ENCODE data around the gene PRRG2.

DNA sequence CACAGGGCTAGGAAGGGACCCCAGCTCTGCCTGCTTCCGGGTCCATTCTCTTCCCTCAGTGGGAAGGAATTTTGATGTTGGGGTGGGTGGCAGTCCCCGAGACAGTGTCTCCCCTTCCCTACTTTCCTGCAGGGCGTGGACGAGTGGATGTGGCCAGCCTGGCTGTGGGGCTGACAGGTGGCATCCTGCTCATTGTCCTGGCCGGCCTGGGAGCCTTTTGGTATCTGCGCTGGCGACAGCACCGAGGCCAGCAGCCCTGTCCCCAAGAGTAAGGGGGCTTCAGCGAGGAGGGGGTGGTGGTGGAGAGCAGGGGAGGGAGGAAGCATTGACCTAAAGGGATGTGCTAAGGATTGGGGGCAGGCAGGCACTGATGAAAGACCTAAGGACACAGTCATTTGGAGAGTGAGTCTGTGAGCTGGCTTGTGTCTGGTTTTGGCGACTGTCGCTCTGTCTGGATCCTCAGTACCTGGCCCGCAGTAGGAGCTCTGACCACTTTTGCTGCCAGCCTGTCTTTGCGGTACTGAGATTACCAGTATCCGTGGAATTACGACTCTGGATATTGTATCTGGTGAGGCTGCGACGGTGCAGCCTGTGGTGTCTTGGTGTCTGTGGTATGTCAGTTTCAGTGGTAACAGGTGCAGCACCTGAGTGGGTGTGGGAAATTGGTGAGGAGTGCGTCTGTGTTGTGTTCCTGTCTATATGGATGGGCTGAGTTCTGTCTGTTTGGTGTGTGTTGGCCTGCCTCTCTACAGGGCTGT, 7.4 kb downstream of the PRRG2 start:
- TF ChIP-seq CTCF (IDR thresholded peaks at IDR 0.05) (no peak), POLR2A (IDR thresholded peaks at IDR 0.05) (no peak)

All from testis (tissue), 2 donors.